ENCODE results near the gene MMP12.

The MMP12 gene

DNA sequence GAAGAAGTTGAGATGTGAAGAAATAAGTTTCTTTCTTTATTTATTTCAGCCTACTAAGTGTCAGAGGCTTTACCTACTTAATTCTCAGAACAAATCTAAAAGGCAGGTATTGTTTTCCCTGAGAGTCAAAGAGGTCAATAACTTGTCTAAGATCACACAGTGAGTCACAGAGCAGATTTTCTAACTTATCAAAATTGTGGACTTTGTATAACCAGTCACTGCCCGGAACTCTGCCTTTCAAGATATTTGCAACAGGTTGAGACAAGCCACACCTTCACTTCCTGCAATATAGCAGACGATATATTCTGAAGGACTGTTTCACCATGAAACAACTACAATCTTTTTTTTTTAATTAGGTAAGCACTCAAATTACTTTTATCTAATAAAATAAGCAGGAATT is 20.8 kb downstream of the MMP12 start:
- intact Hi-C loops (cut with DNase I) = no loop called here
- no peak for DNase-seq

DNA sequence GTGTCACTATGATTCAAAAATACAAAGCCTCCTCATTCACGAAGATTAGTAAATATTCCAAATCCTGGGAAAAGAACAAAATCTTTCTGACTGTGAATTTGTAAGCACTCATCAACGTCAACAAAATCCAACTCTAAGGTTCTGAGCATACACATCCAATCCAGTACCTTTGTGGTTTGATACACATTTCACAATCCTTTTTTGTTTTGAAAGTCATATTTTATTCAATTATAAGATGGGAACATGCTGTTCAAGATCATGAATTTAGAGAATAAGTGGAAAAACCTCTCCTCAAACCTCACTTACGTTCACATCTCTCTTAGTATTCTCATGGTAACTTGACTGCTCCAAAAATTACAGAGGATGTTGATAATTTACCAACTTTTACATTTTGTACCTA is 21.7 kb downstream of the MMP12 start:
- intact Hi-C loops (cut with DNase I) = no loop called here
- DNase-seq = no peak

DNA sequence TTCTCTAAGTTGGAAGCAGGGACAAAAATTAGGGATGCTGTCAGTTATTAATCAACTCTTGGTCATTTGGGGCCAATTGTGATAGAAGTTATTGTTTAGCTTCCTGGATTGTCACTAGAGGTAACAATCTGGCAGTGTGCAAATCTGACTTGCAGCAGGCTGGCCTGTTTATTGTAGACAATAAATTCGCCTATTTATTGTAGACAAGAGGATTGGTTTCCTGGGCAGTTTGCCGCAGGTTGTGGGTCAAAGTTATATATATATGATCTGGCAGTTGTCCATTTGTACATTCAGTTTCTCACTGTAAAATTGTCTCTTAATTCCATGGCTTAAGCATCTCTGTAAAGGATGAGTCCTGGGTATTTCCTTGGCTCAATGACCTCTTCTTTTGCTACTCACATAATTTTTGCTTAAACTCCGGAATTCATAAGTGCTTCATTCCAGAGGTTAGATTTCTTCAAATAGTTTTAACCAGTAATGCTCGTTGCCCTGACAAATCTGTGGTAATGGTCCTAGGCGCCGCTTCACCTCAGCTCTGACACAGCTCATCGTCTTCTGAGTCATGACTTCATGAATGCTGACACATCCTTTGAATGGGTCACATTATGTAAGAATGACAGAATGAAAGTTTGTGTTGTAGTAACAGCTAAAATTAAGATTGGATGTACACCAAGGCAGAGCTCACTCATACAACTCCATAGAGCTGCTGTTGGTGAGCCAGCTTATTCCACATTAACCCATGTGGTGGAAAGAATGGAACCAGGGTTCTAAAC is 23.6 kb downstream of the MMP12 start:
- peak in 2 of 42 donors; percentile 9 to 13 for DNase-seq
- intact Hi-C loops (cut with DNase I) = no loop called here

DNA sequence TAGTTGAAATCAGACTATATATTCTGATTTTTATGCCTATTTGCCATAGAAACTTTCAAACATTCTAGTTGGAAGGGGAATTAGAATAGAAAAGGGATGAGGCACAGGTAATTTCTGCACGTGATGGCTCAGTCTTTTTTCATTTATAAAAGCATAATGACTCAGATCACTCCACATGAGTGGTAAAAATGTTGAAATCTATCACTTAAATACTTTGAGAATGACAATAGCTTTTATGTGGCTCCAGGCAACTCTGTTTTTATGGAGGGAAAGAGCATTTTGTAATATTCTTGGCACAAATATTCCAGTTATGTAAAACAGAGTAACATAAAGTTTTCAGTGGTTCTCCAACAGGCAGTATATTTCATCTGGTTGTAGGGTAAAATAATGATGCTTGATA is 25.5 kb downstream of the MMP12 start:
- no peak for DNase-seq
- intact Hi-C loops (cut with DNase I) = no loop called here

DNA sequence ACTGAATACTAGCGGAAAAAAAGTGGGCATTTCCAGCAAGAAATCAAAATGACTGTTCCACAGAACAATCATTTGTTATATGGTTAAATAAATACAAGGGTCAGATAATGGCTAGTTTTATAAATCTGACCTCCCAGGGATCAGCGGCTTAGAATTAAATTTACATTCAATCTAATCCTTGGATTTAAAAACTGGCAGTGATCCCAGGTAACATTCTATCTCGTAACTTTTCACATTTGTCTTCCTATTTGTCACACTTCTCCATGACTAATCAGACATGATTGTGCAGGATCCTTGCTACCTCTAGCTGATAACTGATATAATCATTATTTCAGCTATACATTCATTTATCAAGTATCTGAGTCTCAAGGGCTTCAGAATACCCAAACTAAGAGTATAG is 28.5 kb downstream of the MMP12 start:
- no peak for DNase-seq
- intact Hi-C loops (cut with DNase I) = no loop called here

DNA sequence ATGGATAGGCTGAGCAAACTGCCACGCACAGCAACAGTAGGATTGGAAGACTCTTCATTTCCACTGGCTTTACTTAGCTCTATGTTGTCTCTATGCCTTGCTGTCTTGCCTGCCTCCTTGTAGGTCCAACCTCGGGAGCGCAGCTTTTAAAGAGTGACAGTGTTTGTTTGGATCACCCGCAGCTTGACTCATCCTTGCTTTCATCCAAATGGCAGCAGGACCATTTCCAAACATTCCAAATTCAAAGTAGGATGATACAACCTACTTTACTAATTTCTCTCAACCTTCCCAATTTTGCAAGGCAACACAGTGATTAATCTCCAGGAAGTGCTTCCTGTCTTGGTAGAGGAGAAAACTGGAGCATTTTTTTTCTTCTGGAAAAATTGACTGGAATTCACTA is 31.3 kb downstream of the MMP12 start, which contains the start of gene MMP3:
Gene MMP3, minus strand, starts transcription at position 121 of the 400 bp plus-strand sequence. Its CDS starts 63 bp downstream, at position 58.
- intact Hi-C loops (cut with DNase I) = no loop called here
- DNase-seq = no peak

DNA sequence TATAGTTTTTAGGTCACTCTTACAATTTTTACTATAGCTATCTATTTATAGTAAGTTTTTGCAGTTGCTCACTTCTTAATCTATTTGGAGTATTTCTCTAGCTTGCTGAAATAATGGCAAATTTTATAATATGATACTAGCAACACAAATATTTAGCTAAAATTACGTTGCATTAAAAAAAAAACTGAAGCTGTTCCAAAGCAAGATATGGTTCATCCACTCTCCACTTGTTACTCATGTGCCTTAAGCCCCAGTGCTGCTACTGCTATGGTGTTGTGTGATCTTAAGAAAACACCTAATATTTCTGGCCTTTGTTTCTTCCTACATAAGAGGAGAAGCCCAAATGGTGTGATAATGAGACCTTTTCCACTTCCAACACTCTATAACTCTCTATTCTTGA is 31.9 kb downstream of the MMP12 start:
- intact Hi-C loops (cut with DNase I) = no loop called here
- DNase-seq = no peak

DNA sequence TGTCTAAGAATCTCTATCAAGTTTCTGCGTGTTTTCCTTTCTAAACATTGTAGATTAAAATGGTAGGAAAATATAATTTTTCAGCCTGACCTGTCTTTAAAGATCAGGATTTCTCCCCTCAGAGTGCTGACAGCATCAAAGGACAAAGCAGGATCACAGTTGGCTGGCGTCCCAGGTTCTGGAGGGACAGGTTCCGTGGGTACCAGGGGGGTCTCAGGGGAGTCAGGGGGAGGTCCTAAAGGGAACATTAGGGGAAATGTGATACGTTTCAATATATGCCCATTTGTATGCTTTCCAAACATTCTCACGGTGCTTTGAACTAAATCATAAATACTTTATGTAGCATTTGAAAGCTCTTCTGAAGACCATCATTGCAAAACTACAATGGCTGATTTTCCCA is 34.8 kb downstream of the MMP12 start:
- intact Hi-C loops (cut with DNase I) = no loop called here
- no peak for DNase-seq

DNA sequence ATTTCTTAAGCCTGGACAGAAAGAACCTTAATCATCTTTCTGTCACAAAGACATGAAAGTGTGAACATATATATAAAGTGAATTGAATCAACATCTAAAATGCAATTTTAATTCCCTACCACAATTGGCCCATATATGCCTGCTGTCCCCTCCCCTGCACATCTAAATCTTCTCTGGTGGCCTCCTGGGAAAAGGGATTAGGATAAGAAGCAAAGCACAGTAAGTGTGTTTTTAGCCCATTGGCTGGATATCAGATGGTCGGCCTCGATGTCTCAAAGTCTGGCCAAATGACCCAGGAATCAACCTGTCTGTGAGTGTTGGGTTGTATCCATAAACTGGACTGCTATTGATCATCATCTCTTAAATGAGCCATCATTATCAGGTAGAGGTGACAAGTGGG is 37.1 kb downstream of the MMP12 start:
- DNase-seq = no peak
- intact Hi-C loops (cut with DNase I) = no loop called here

DNA sequence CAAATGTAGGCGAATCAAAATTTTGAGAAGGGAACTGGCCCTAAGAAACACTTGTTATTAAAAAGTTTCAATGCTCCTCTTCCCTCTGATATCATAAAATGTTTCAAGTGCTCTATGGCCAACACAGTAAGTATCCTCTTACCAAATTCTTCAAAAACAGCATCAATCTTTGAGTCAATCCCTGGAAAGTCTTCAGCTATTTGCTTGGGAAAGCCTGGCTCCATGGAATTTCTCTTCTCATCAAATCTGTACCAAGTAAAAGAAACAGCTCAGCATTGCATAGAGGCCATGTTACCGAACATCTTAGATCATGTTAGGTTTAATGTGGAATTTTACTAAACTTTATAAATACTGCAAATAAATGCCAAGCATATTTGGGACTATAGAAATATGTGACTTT is 37.6 kb downstream of the MMP12 start:
- DNase-seq = no peak
- intact Hi-C loops (cut with DNase I) = no loop called here

DNA sequence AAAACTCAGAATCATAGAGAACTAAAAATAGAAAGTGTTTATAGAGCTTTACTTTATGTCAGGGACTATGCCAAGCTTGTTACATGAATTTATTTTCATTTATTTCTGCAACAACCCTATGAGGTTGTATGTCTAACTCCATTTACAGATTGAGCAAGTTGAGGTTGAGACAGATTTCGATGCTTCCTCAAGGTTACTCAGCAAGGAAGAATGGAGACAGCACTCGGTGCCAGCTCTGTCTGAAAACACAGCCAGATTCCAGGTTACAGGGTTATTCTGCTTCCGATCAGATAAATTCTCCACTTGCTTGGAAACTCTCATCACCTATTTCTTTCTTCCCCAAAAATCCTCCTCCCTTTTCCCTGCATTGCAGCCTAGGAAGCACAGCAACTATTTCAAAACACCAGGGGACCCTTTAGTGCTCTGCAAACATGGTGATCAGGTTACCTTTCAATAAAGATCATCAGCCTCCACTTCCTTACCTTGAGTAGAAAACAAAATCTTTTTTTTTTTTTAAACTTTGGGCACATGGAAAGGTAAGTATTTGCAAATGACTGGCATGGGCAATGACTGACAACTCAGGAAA is 38.4 kb downstream of the MMP12 start:
- DNase-seq = no peak
- intact Hi-C loops (cut with DNase I) = no loop called here

DNA sequence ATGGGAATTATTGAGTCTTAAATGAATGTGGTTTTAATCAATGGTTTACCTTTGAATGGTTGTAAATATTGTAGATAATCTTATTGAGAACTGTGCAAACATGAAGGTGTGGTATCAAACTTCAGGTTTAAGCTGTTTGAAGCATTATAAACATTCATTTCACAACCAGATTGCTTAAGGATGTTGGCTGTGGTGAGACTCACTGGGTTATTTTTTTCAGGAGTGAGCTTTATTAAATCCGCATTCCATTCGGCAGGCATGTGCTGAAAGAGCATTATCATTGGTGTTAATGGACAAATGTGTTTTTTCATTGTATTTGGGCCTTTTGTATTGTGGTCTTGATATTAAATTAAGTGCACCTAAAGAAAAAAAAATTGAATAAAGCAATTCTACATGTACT is 41.1 kb downstream of the MMP12 start:
- DNase-seq = no peak

DNA sequence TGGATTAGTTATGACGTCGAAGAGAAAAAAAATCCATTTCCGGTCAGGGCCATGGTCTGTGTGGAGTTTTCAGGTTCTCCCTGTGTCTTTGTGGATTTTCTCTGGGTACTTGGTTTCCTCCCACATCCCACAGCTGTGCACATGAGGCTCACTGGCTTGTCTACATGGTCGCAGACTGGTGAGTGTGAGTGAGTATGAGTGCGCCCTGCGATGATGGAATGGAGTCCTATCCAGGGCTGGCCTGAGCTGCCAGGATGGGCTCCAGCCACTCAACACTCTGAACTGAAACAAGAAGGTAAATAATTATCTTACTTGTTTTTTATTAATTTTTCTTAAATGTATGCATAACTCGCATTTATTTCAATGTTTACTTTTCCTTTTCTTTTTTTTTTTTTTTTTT is 42.2 kb downstream of the MMP12 start:
- DNase-seq = no peak
- intact Hi-C loops (cut with DNase I) = no loop called here

More for the DNA sequence above, 41.1 kb downstream of the MMP12 start:
- intact Hi-C loops (cut with DNase I) = no loop called here

DNA sequence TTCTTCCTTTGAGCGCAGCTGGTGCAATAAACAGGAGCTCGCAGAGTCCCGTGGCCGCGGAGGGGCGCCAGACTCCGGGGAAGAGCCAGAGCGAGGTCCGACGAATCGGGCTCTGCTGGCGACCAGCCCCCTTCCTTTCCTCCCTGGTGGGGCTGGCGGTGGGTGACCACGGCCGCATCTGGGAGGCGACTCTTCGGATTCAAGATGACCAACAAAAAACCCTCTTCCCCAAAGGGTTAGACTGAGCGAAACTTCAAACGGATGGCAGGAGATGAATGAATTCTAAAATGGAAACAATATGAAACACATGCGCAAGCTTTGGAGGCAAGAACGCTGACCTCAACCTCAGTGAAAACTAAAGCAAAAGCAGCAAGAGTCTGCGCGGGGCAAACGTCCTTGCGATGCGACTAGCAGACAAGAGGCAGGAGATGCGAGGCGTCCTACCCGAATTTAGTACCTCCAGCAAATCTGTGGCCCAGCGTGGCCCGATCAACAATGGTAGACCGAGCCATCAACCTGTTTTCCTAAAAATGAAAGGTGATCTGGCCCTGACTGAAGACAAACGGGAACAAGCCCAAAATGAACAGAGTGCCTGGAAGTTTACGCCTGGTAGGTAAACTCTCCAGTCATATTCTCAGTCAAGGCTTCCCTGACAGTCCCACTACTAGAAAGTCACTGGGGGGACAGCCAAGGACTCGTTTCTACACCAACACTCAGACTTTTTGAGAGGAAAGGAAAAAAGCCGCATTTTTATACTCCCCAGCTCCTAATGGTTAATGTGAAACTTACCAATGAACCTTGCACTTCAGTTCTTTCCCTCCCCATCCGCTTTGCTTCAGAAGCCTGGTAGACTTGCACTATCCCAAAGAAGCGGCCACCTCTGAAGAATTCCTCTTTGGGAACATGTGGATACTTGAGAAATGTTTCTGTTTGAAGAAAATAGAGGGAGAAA is 43.0 kb downstream of the MMP12 start:
- intact Hi-C loops (cut with DNase I) = no loop called here
- peak in 28 of 42 donors; percentile 6 to 56 (median 20) for DNase-seq

DNA sequence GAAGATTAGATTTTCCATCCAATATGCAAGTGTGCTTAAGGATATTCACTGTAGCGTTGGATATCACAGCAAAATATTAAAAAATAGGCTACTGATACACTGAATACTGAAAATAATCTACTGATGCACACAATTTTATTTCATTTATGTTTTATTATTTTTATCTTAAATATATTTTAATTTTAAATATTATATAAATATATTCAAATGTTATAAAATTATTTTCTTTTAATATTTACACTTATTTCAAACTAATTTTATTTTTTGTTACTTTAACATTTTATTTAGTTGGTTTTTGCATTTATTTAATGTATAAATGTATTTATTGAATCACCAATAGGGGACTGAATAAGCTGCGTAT is 43.7 kb downstream of the MMP12 start:
- intact Hi-C loops (cut with DNase I) = no loop called here
- no peak for DNase-seq

DNA sequence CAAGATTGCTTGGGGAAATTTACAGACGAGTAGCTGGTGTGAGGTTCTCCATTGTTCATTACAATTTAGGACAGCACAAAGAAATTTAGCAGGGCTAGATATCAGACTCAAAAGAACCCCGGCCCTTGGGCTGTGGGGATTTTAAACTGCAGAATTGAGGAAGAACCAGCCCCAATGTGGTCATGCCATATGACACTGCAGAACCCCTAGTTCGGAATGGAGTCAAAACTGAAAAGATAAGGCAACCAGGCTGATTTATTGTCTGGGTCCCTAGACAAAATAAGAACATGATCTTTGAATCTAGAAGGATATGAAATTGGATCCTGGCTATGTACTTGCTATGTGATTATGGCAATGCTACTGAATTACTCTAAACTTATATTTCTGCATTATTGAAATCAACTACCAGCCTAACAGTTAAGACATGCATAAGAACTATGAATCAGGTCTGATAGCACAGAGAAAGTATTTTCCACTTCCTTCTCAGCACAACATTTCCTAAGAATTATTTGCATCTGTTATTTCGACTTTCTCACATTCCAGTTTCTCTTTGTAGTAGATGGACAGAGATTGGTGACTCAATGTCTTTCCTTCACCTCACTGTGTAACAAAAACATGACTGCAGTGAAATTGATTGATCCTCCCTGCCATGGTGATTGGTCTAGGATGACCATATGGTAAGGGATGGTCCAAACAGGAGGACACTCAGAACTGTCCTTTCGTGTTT is 44.6 kb downstream of the MMP12 start:
- intact Hi-C loops (cut with DNase I) = no loop called here

DNA sequence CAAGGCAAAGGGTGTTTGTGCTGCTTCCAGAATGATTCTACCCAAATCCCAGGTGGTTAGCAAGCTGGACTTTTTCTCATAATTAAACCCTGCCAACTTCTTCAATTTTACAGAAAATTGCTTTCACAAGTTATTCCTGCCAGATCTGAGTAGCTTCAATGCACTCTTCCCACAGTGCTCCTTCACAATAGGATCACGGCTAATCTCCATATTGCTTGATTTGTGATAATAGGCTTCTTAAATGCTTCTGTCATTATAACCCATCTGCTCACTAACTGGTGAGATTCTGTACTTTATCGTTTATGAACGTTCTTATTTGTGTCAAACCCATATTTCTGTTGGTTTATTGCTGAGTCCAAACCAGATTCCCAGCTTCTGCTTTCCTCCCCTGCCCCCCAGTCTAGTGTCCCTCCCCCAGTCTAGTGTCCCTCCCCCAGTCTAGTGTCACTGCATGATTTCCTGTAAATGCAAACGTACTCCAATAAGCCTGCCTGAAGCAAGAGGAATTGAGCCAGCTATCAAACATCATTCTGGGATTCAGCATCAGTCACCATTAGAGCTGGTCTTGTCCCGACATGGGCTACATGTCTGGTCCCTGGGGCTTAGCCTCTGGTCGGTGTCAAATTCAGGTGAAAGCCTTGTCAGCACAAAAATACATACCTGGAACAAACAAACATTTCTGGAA is 45.3 kb downstream of the MMP12 start:
- no peak for DNase-seq
- intact Hi-C loops (cut with DNase I) = no loop called here

More for the DNA sequence above, 44.6 kb downstream of the MMP12 start:
- DNase-seq = no peak

DNA sequence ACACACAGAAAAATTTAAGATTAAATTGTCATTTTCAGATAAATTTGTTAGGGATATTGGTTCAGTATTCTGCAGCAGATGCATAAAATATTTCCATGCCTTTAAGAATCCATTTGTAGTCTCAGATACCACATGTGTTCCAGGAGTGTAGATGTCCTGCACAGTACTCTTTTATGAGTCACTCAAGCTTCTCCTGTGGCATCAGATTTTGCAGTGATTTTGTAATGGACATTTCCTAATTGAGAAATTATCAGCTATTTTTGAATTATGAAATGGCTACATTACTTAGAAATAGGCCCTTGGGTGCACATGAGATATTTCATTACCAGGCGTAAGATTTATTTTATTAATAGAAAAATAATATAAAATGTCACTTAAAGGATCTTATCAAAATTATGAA is 50.2 kb downstream of the MMP12 start:
- DNase-seq = no peak
- intact Hi-C loops (cut with DNase I) = no loop called here

DNA sequence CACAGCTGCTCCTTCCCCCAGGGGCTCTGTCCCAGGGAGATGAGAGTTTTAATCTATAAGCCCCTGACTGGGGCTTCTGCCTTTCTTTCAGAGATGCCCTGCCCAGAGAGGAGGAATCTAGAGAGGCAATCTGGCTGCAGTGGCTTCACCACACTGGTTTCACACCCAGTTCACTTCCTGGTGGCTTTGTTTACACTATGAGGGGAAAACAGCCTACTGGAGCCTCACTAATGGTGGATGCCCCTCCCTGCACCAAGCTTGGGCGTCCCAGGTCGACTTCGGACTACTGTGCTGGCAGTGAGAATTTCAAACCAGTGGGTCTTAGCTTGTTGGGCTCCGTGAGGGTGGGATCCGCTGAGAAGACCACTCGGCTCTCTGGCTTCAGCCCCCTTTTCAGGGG is 55.3 kb downstream of the MMP12 start:
- DNase-seq = no peak
- intact Hi-C loops (cut with DNase I) = no loop called here

Data from head of caudate nucleus (tissue), 42 donors.